ENCODE results near the gene YOD1. TPM values are rescaled to one million over a fixed set of nuclear protein-coding genes. Genes with fewer than 3 reads are reported as not detected.

Gene YOD1
- polyA plus RNA-seq, 1 donor from 2014 or later: 9.3 TPM

GRCh38 chr1:207050480-207051190 is 373 bp downstream of the YOD1 start:
- Histone ChIP-seq H3K9me2 (ENCODE audit: insufficient read depth, low read length) (no peaks in the 10 kb centered on the region), H3K79me2 (replicated peaks; ENCODE audit: insufficient read depth, low read length) (peaks cover 38% of the 10 kb centered on the region)
- TF ChIP-seq REST (IDR thresholded peaks at IDR 0.05; ENCODE audit: borderline replicate concordance): peak; percentile 73
- peak; percentile 16 for TF ChIP-seq SMC3 (conservative IDR thresholded peaks at IDR 0.05; ENCODE audit: poor library complexity)
- no peak for TF ChIP-seq CTCF (IDR thresholded peaks at IDR 0.05; ENCODE audit: poor library complexity, severe bottlenecking)
- peak; percentile 82 for TF ChIP-seq MXI1 (conservative IDR thresholded peaks at IDR 0.05; ENCODE audit: poor library complexity, severe bottlenecking)
- TF ChIP-seq POLR2AphosphoS5 (IDR thresholded peaks at IDR 0.05): peak; percentile 81
- TF ChIP-seq TAF1 (IDR thresholded peaks at IDR 0.05; ENCODE audit: low read depth): peak; percentile 44
- no peak for TF ChIP-seq EP300 (conservative IDR thresholded peaks at IDR 0.05; ENCODE audit: poor library complexity, severe bottlenecking)
- no peak for TF ChIP-seq RAD21 (conservative IDR thresholded peaks at IDR 0.05)
- TF ChIP-seq EZH2 (IDR thresholded peaks at IDR 0.05; ENCODE audit: borderline replicate concordance, insufficient read depth, low read length, poor library complexity, severe bottlenecking): no peak

GRCh38 chr1:207049974-207050391 is 1.0 kb downstream of the YOD1 start:
- Histone ChIP-seq H3K9me3 (ENCODE audit: low read length) (no peaks in the 10 kb centered on the region), H3K4me2 (ENCODE audit: low read length) (peak overlapping the region; percentile 84), H3K9me2 (ENCODE audit: insufficient read depth, low read length) (no peaks in the 10 kb centered on the region), H3K36me3 (ENCODE audit: insufficient read depth, low read length) (peaks cover 6% of the 10 kb centered on the region), H4K20me1 (ENCODE audit: insufficient read depth) (no peaks in the 10 kb centered on the region), H3K4me3 (ENCODE audit: low read length) (peak overlapping the region; percentile 89), H3K27me3 (ENCODE audit: insufficient read depth, low read depth, low read length) (no peaks in the 10 kb centered on the region), H3K9ac (ENCODE audit: low read length) (peak overlapping the region; percentile 87), H3K27ac (ENCODE audit: low read length) (peak overlapping the region; percentile 82), H3K79me2 (replicated peaks; ENCODE audit: insufficient read depth, low read length) (peaks cover 42% of the 10 kb centered on the region), H3F3A (ENCODE audit: insufficient read depth, low read length, poor library complexity, severe bottlenecking) (peaks cover 3% of the 10 kb centered on the region), H2AFZ (ENCODE audit: low read depth, low read length) (peak overlapping the region; percentile 98)
- peak; percentile 78 for TF ChIP-seq SMC3 (conservative IDR thresholded peaks at IDR 0.05; ENCODE audit: poor library complexity)
- peak; percentile 83 for TF ChIP-seq CTCF (IDR thresholded peaks at IDR 0.05; ENCODE audit: poor library complexity, severe bottlenecking)
- peak; percentile 69 for TF ChIP-seq RAD21 (conservative IDR thresholded peaks at IDR 0.05)
- TF ChIP-seq REST (IDR thresholded peaks at IDR 0.05; ENCODE audit: borderline replicate concordance): no peak

More at GRCh38 chr1:207050480-207051190, 373 bp downstream of the YOD1 start:
- Histone ChIP-seq H3K4me3 (ENCODE audit: low read length) (peak overlapping the region; percentile 89), H4K20me1 (ENCODE audit: insufficient read depth) (no peaks in the 10 kb centered on the region), H3K4me2 (ENCODE audit: low read length) (peak overlapping the region; percentile 84), H3K27ac (ENCODE audit: low read length) (peak overlapping the region; percentile 82), H3K36me3 (ENCODE audit: insufficient read depth, low read length) (peaks cover 6% of the 10 kb centered on the region), H3K9me3 (ENCODE audit: low read length) (no peaks in the 10 kb centered on the region), H3K27me3 (ENCODE audit: insufficient read depth, low read depth, low read length) (no peaks in the 10 kb centered on the region), H3K9ac (ENCODE audit: low read length) (peak overlapping the region; percentile 87), H2AFZ (ENCODE audit: low read depth, low read length) (peak overlapping the region; percentile 98), H3F3A (ENCODE audit: insufficient read depth, low read length, poor library complexity, severe bottlenecking) (peaks cover 3% of the 10 kb centered on the region)

All from neural cell (in vitro differentiated cells).